A549 (cell line): Measurements from ENCODE around the gene RBM10.

ENCODE experiments used
- E2F6 ChIP-seq: IDR thresholded peaks from 2 replicates; pipeline ENCODE4 v1.6.1; 2012; ENCODE audit warnings: low read depth, borderline replicate concordance
- ESRRA ChIP-seq: fragments of 150-350 bp; IDR thresholded peaks from 2 replicates; pipeline ENCODE4 v1.6.1; 2014; ENCODE audit warnings: mild to moderate bottlenecking, low read length, borderline replicate concordance
- MAX ChIP-seq: IDR thresholded peaks from 2 replicates; pipeline ENCODE4 v1.6.1; 2012
- MYC ChIP-seq: IDR thresholded peaks from 2 replicates; pipeline ENCODE4 v1.6.1; 2012; ENCODE audit warnings: mild to moderate bottlenecking, inconsistent platforms, low read length, improper control_type of control experiment, borderline replicate concordance
- NFE2L2 ChIP-seq: fragments of 150-350 bp; conservative IDR thresholded peaks from 2 replicates; pipeline ENCODE4 v1.6.1; 2014; ENCODE audit warnings: low read length
- USF2 ChIP-seq: fragments of 450-650 bp; IDR thresholded peaks from 2 replicates; pipeline ENCODE4 v1.6.1; 2014; ENCODE audit warnings: antibody characterized with exemption
- TF ChIP-seq, protein P1 (sequence below): fragments of >200 bp; sonication (Bioruptor Twin); formaldehyde crosslinking; IDR thresholded peaks from 3 replicates; pipeline ENCODE4 v1.5.1; 2016
- TF ChIP-seq, protein P2 (sequence below): fragments of 200-600 bp; sonication (generic); IDR thresholded peaks from 2 replicates; pipeline ENCODE4 v1.6.1; 2016; ENCODE audit warnings: antibody characterized with exemption, mild to moderate bottlenecking, moderate library complexity

DNA sequence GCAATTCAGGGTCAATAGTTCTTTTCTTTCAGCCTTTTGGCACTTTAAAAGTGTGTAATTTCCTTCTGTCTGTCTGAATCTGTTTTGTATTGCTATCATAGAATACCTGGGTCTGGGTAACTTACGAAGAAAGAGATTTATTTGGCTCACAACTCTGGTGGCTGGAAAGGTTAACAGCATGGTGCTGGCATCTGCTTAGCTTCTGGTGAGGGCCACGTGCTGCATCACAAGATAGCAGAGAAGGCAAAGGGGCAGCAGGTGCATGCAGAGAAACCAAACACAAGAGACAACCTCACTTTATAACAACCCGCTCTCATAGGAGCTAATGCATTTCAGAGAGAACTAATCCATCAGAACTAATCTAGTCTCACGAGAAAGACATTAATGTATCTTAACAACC, 48.0 kb upstream of the RBM10 start:
- TF ChIP-seq MAX (no peak), NFE2L2 (no peak), E2F6 (no peak), USF2 (no peak), MYC (no peak), ESRRA (no peak)
- TF ChIP-seq, protein P1, sequence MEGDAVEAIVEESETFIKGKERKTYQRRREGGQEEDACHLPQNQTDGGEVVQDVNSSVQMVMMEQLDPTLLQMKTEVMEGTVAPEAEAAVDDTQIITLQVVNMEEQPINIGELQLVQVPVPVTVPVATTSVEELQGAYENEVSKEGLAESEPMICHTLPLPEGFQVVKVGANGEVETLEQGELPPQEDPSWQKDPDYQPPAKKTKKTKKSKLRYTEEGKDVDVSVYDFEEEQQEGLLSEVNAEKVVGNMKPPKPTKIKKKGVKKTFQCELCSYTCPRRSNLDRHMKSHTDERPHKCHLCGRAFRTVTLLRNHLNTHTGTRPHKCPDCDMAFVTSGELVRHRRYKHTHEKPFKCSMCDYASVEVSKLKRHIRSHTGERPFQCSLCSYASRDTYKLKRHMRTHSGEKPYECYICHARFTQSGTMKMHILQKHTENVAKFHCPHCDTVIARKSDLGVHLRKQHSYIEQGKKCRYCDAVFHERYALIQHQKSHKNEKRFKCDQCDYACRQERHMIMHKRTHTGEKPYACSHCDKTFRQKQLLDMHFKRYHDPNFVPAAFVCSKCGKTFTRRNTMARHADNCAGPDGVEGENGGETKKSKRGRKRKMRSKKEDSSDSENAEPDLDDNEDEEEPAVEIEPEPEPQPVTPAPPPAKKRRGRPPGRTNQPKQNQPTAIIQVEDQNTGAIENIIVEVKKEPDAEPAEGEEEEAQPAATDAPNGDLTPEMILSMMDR = no peak
- TF ChIP-seq, protein P2, sequence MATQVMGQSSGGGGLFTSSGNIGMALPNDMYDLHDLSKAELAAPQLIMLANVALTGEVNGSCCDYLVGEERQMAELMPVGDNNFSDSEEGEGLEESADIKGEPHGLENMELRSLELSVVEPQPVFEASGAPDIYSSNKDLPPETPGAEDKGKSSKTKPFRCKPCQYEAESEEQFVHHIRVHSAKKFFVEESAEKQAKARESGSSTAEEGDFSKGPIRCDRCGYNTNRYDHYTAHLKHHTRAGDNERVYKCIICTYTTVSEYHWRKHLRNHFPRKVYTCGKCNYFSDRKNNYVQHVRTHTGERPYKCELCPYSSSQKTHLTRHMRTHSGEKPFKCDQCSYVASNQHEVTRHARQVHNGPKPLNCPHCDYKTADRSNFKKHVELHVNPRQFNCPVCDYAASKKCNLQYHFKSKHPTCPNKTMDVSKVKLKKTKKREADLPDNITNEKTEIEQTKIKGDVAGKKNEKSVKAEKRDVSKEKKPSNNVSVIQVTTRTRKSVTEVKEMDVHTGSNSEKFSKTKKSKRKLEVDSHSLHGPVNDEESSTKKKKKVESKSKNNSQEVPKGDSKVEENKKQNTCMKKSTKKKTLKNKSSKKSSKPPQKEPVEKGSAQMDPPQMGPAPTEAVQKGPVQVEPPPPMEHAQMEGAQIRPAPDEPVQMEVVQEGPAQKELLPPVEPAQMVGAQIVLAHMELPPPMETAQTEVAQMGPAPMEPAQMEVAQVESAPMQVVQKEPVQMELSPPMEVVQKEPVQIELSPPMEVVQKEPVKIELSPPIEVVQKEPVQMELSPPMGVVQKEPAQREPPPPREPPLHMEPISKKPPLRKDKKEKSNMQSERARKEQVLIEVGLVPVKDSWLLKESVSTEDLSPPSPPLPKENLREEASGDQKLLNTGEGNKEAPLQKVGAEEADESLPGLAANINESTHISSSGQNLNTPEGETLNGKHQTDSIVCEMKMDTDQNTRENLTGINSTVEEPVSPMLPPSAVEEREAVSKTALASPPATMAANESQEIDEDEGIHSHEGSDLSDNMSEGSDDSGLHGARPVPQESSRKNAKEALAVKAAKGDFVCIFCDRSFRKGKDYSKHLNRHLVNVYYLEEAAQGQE = no peak
